NCI-H226 (cell line): ENCODE measurements around the gene ZSCAN23.
"Not testable (repeated sequence)": the region's sequence is repeated elsewhere in the genome, so short reads cannot be mapped to it uniquely, and the experiment has no call there.

Experiments
- DNase-seq: peaks from one replicate; pipeline ENCODE4 v3.0.0-alpha.2; 2015

The ZSCAN23 gene

GRCh38 chr6:28443112-28443773 lies at the start of gene ZSCAN23:
TSS of gene ZSCAN23 (minus strand) at chr6:28443491. CDS start at chr6:28436266, 7,225 bp downstream.
- peak; percentile 61 for DNase-seq

- DNase-seq, result no peak
These were observed 48.7 kb upstream of the ZSCAN23 start for GRCh38 chr6:28491984-28492317.

GRCh38 chr6:28490205-28490890 lies 47.1 kb upstream of the ZSCAN23 start:
- DNase-seq, result no peak

- no peak for DNase-seq
These were observed 46.3 kb upstream of the ZSCAN23 start for GRCh38 chr6:28489366-28490204.

- DNase-seq, result peak; percentile 35
These were observed 45.6 kb upstream of the ZSCAN23 start for GRCh38 chr6:28488916-28489365.

- no peak for DNase-seq
These were observed 43.9 kb upstream of the ZSCAN23 start for GRCh38 chr6:28486988-28487742.

GRCh38 chr6:28486533-28486932 lies 43.2 kb upstream of the ZSCAN23 start:
- DNase-seq, result no peak

GRCh38 chr6:28485482-28485881 lies 42.2 kb upstream of the ZSCAN23 start:
- no peak for DNase-seq

GRCh38 chr6:28480253-28480932 lies 37.1 kb upstream of the ZSCAN23 start:
- no peak for DNase-seq

GRCh38 chr6:28478518-28478917 lies 35.2 kb upstream of the ZSCAN23 start:
- DNase-seq, result no peak

GRCh38 chr6:28474441-28475219 lies 31.3 kb upstream of the ZSCAN23 start:
- DNase-seq, result peak; percentile 63

- DNase-seq, result not testable (repeated sequence)
These were observed 26.0 kb upstream of the ZSCAN23 start for GRCh38 chr6:28469153-28469745.

GRCh38 chr6:28468056-28468455 lies 24.8 kb upstream of the ZSCAN23 start:
- DNase-seq, result no peak

GRCh38 chr6:28462401-28462800 lies 19.1 kb upstream of the ZSCAN23 start:
- no peak for DNase-seq

- no peak for DNase-seq
These were observed 15.3 kb upstream of the ZSCAN23 start for GRCh38 chr6:28458568-28458967.

- DNase-seq, result no peak
These were observed 5.8 kb upstream of the ZSCAN23 start for GRCh38 chr6:28449056-28449455.

GRCh38 chr6:28447512-28447906 lies 4.2 kb upstream of the ZSCAN23 start:
- DNase-seq, result not testable (repeated sequence)

- no peak for DNase-seq
These were observed 3.7 kb upstream of the ZSCAN23 start for GRCh38 chr6:28446818-28447511.

GRCh38 chr6:28444759-28445158 lies 1.5 kb upstream of the ZSCAN23 start:
- not testable (repeated sequence) for DNase-seq

GRCh38 chr6:28442586-28442985 lies 705 bp downstream of the ZSCAN23 start:
- DNase-seq, result no peak
